Prostate gland (tissue), 2 donors: ENCODE measurements around the gene BARX2.

Experiments
- CTCF ChIP-seq, 4 experiments: fragments of 200-600 bp in 2 of 4; fragments of 450-650 bp in 2 of 4; sonication (generic) in 2 of 4; IDR thresholded peaks; 1 replicate in 3 of 4; 2 replicates in 1 of 4; pipeline ENCODE4 v1.5.1; 2016 to 2019; ENCODE audit warnings: antibody characterized with exemption in 4 of 4, mild to moderate bottlenecking in 2 of 4, moderate library complexity in 2 of 4
- POLR2A ChIP-seq: fragments of 450-650 bp; IDR thresholded peaks from one replicate; pipeline ENCODE4 v1.6.1; 2016; ENCODE audit warnings: antibody characterized with exemption, mild to moderate bottlenecking

- TF ChIP-seq CTCF (IDR thresholded peaks at IDR 0.05) = no peak
- no peak for TF ChIP-seq POLR2A
Measured at GRCh38 chr11:129455101-129455500, 79.5 kb downstream of the BARX2 start.
